ENCODE measurements around the gene ITGA3. TPM values are rescaled to one million over a fixed set of nuclear protein-coding genes. Genes with fewer than 3 reads are reported as not detected.

ITGA3 gene
- total RNA-seq, 1 experiment from 2014 or later: 14.7 TPM

DNA sequence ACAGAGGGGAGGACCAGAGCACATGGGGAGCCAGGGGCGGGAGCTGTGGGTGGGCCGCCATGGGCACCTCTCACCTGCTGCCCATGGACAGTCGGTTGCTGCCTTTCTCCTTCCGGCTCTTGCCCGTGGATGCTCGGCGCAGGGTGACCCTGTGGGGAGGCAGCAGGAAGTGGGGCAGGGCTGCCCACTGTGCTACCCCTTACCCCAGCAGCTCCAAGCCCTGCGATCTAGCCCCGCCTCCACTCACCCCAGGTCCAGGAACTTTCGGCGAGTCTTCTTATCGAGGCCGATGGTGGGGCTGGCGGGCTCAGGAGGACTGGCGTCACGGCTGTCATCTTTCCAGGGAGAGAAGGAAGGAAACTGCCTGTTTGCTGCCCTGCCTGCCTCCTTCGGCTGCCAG is 59.8 kb downstream of the ITGA3 start:
- H3K4me1 Mint-ChIP-seq (ENCODE audit: low read depth, unreplicated experiment): peaks cover 4% of the 10 kb centered on the region
- Histone ChIP-seq H3K36me3 (ENCODE audit: control insufficient read depth, insufficient read depth, low read length) (no peaks in the 10 kb centered on the region), H3K4me1 (peaks cover 24% of the 10 kb centered on the region), H3K27me3 (replicated peaks; ENCODE audit: control insufficient read depth, insufficient read depth, low read length) (no peaks in the 10 kb centered on the region), H3K9me3 (no peaks in the 10 kb centered on the region), H3K4me3 (ENCODE audit: low read depth, low read length) (no peak overlapping the region)
- no peaks in the 10 kb centered on the region for H3K9me3 Mint-ChIP-seq (ENCODE audit: unreplicated experiment)
- H3K4me3 Mint-ChIP-seq (ENCODE audit: unreplicated experiment): no peak overlapping the region
- ChIA-PET POLR2A (no interaction called here), CTCF (interaction anchor here (0.5 to 1.6 kb wide), 7 partner anchors 28 to 242 kb away, joined by 3 to 13 read pairs (median 4); no protein-coding TSS in a partner anchor)
- intact Hi-C loops (cut with micrococcal nuclease; ENCODE audit: unreplicated experiment): loop anchor here (1.0 kb wide), 1 partner anchor 46 kb away; no protein-coding TSS in a partner anchor
- H3K36me3 Mint-ChIP-seq (ENCODE audit: insufficient read depth, unreplicated experiment): no peaks in the 10 kb centered on the region
- no peaks in the 10 kb centered on the region for H3K27me3 Mint-ChIP-seq (ENCODE audit: insufficient read depth, unreplicated experiment)
- H3K27ac Mint-ChIP-seq (ENCODE audit: unreplicated experiment): no peak overlapping the region
- TF ChIP-seq CTCF (IDR thresholded peaks at IDR 0.05; ENCODE audit: insufficient read depth in 1 of 2, low read depth in 1 of 2, low read length in 1 of 2, severe bottlenecking in 1 of 2, unreplicated experiment in 1 of 2): no peak
- BruUV-seq (replicated peaks): no TSS peak
- DNase-seq: peak; percentile 9 to 42

DNA sequence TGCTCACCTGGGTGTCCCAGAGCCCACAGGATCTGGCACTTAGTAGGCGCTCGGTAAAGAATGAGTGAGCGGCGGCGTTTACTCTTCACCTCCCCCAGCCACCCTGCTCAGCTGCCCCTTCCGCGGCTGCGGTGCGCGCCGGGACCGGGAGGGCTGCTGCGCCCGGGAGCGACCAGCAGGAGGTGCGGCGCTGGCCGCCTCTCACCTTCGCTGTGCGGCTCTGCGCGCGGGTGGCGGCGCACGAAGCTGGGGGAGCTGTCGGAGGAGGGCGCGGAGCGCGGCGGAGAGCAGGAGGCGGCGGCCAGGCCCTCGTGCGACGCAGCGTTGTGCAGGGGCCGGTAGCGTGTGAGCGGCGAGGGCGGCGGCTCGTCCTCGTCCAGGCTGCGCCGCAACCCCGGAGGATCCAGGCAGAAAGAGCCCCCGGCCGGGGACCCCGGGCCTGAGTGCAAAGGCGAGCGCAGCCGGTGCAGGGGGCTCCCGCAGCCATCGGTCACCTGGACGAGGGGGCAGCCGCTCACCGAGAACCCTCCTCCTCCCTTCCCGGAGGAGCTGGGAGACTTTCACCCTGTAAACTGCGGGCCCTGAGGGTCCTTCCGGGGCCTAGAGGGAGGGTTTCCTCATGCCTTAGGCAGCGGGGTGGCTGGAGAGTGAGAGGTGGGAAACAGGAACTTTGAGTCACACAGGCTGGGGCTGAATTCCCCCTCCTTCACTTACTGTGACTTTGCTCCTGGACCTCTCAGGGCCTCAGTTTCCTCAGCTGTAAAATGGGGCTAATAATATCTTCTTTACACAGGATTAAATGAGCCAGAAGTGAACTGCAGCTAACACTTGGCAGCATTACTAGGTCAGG is 61.5 kb downstream of the ITGA3 start:
- ChIA-PET POLR2A (no interaction called here), CTCF (interaction anchor here (0.8 to 1.1 kb wide), 2 partner anchors 14 to 202 kb away, joined by 3 read pairs; no protein-coding TSS in a partner anchor)
- peak in 1 of 2 experiments; percentile 17 for TF ChIP-seq CTCF (IDR thresholded peaks at IDR 0.05; ENCODE audit: insufficient read depth in 1 of 2, low read depth in 1 of 2, low read length in 1 of 2, severe bottlenecking in 1 of 2, unreplicated experiment in 1 of 2)
- no peaks in the 10 kb centered on the region for H3K27me3 Mint-ChIP-seq (ENCODE audit: insufficient read depth, unreplicated experiment)
- no peaks in the 10 kb centered on the region for H3K36me3 ChIP-seq (ENCODE audit: control insufficient read depth, insufficient read depth, low read length)
- no peaks in the 10 kb centered on the region for H3K36me3 Mint-ChIP-seq (ENCODE audit: insufficient read depth, unreplicated experiment)
- peaks cover 11% of the 10 kb centered on the region for H3K4me1 ChIP-seq
- no peak overlapping the region for H3K4me3 ChIP-seq (ENCODE audit: low read depth, low read length)
- no peak overlapping the region for H3K4me3 Mint-ChIP-seq (ENCODE audit: unreplicated experiment)
- no peaks in the 10 kb centered on the region for H3K27me3 ChIP-seq (replicated peaks; ENCODE audit: control insufficient read depth, insufficient read depth, low read length)
- no peaks in the 10 kb centered on the region for H3K9me3 ChIP-seq
- peaks cover 4% of the 10 kb centered on the region for H3K4me1 Mint-ChIP-seq (ENCODE audit: low read depth, unreplicated experiment)
- H3K27ac Mint-ChIP-seq (ENCODE audit: unreplicated experiment): no peak overlapping the region
- peak; percentile 53 to 60 for DNase-seq
- H3K9me3 Mint-ChIP-seq (ENCODE audit: unreplicated experiment): no peaks in the 10 kb centered on the region
- no TSS peak for BruUV-seq (replicated peaks)
- intact Hi-C loops (cut with micrococcal nuclease; ENCODE audit: unreplicated experiment): no loop called here

GRCh38 chr17:50118076-50118827 is 62.3 kb downstream of the ITGA3 start:
- no peak for TF ChIP-seq CTCF (IDR thresholded peaks at IDR 0.05; ENCODE audit: insufficient read depth in 1 of 2, low read depth in 1 of 2, low read length in 1 of 2, severe bottlenecking in 1 of 2, unreplicated experiment in 1 of 2)

More at GRCh38 chr17:50118076-50118827, 62.3 kb downstream of the ITGA3 start:
- no peak overlapping the region for H3K27ac Mint-ChIP-seq (ENCODE audit: unreplicated experiment)
- no TSS peak for BruUV-seq (replicated peaks)
- no peaks in the 10 kb centered on the region for H3K9me3 Mint-ChIP-seq (ENCODE audit: unreplicated experiment)
- H3K4me3 Mint-ChIP-seq (ENCODE audit: unreplicated experiment): no peak overlapping the region
- CTCF ChIA-PET: interaction anchor here (0.6 to 0.9 kb wide), 3 partner anchors 23 to 203 kb away, joined by 3 to 6 read pairs (median 3); no protein-coding TSS in a partner anchor
- DNase-seq: peak; percentile 29 to 48
- Histone ChIP-seq H3K4me3 (ENCODE audit: low read depth, low read length) (no peak overlapping the region), H3K9me3 (no peaks in the 10 kb centered on the region), H3K36me3 (ENCODE audit: control insufficient read depth, insufficient read depth, low read length) (no peaks in the 10 kb centered on the region), H3K27me3 (replicated peaks; ENCODE audit: control insufficient read depth, insufficient read depth, low read length) (no peaks in the 10 kb centered on the region), H3K4me1 (0 out of 2 replicates have a peak, but pooled peaks cover 5% of the 10 kb centered on the region)
- no peaks in the 10 kb centered on the region for H3K36me3 Mint-ChIP-seq (ENCODE audit: insufficient read depth, unreplicated experiment)
- no peaks in the 10 kb centered on the region for H3K27me3 Mint-ChIP-seq (ENCODE audit: insufficient read depth, unreplicated experiment)
- POLR2A ChIA-PET: no interaction called here
- H3K4me1 Mint-ChIP-seq (ENCODE audit: low read depth, unreplicated experiment): peaks cover 4% of the 10 kb centered on the region
- intact Hi-C loops (cut with micrococcal nuclease; ENCODE audit: unreplicated experiment): no loop called here

All from Caco-2 (cell line).